NCI-H1048 (cell line): ENCODE results near the gene ANKMY2.
"Not testable (repeated sequence)": the region's sequence is repeated elsewhere in the genome, so short reads cannot be mapped to it uniquely, and the experiment has no call there.

Experiments used
- DNase-seq: peaks from one replicate; lab custom pipeline; 2025; lab: John Stamatoyannopoulos, UW

The ANKMY2 gene

DNA sequence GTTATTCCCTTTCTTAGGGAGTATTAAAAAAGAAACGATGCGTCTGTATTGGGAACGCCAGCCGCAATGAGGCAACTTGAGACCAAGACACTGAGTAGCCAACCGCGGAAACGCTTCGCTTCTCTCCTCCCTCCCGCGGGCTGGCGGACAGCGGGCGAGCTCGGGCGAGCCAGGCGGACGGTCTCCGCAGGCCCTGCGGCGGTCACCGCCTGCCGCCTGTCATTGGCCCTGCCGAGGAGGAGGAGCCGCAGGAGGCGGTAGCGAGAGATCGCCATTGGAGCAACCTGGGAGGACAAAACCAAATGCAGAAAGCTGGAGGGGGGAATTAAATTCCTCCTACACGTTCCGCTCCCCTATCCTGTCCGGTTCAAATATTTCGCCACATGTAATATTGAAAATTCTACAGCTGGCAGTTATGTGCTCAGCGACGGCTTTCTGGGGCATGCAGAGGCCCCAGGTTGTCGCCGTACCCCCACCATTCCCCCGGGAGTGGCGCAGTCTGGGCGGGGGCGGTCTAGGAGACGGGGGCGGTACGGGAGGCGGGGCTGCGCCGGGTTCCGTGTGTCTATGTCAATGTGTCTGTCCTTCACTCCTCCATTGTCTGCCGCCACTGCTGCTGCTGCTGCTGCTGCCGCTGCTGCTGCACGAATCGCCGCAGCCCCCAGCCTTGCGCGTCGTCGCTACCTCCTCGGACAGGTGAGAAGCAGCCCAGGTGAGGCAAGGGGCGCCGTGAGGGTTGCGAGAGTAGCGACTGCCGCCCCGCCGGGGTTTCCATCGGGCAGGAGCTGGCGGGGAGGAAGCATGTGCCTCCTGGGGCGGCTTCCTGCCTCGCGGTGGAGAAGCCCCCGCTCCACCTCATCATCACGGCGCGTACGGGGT, at the start of gene ANKMY2, which contains the start of gene BZW2:
Gene ANKMY2, minus strand, starts transcription at position 162 of the 879 bp plus-strand sequence. CDS start 181 bp downstream, outside the sequence.
Gene BZW2, plus strand, starts transcription at position 589 of the 879 bp plus-strand sequence. CDS start 19,263 bp downstream, outside the sequence.
- peak; percentile 92 for DNase-seq

DNA sequence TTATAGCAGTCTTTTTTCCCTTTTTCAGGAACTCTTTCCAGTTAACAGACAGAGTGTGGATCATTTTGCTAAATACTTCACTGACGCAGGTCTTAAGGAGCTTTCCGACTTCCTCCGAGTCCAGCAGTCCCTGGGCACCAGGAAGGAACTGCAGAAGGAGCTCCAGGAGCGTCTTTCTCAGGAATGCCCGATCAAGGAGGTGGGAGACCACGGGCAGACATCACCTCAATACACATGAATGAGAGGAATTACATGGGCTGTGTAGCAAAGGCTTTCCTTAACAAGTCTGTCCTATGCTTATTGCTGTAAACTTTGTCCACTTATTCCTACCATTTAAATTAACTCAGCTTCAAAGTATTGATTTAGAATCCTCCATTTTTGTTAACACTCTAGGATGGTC, 49.3 kb upstream of the ANKMY2 start:
- no peak for DNase-seq

DNA sequence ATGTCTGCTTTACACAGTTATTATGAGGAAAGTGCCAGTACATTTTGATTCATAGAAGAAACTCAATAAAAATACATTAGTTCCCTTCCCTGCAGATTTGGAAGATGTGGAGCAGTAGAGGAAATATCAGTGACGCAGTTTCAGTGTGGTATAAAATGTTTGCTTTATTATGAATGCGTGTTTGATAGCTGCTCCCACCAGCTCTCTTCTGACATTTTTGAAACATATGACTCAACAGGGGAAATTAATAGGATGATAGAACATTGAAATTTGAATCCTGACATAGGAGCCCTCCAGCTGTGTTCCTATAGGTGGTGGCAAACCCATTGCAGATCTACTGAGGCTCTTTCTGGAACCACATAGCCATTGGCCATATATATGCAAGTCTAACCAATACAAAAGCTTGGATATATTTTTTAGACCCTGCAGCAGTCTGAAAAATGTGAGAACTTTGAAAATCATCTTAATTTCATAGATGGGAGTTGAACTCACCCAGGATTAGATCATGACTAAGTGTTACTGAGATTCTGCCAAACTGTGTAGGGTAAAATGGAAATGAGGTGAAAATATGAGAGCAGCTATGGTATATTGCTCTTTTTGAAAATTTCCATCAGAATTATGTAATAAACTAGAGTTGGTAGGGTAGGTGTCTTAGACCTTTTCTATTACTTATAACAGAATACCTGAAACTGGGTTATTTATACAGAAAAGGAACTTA, 48.2 kb upstream of the ANKMY2 start:
- no peak for DNase-seq

DNA sequence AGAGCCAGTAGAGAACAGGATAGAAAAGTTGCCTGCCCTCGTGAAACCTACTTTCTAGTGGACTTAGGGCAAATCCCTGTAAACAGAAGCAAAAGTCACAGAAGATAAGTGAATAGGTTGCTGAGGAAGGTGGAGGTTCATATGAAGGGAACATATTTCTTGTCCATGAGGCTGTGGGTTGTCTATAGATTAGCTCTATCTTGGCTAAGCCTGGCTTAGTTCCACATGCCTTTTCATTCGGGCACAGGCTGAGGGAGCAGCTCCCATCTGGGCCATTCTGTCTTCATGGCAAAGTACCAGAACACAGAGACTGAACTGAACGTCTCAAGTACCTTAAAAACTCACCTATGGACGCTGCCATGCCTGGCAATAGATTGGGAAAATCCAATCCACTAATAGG, 45.7 kb upstream of the ANKMY2 start:
- DNase-seq, result no peak

DNA sequence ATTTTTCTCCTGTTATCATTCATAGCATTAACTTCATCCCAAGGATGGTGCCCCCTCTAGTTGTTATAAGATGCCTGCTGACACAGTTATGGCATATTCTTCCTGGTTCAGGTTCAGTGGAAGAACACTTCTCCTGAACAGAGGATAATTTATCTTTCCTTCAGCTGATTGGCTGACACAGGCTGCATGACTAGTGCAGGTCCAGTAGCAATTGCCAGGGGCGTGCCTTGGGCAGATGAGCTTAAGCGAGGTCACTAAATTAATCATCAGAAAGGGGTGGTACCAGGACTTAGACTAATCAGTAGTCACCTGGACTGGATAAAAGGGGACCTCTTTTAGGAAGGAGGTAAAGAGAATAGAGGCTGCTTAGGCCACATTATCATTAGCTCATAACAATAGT, 42.7 kb upstream of the ANKMY2 start:
- no peak for DNase-seq

DNA sequence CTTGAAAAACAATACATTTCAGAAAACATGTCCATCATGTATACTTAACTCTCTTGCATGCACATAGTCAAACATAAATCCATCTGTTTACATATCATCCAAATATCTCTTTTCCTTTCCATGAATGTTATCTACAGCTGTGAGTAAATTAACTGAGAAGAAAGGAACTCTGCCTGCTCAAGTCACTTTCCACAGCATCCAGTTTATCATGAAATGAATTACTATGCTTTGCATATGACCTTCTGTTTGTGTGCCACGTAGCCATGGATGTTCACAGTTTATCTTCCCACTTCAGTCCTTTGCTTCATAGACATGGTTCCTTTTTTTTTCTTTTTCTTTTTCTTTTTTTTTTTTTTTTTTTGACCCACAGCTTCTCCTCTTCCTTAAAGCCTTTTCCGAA, 40.0 kb upstream of the ANKMY2 start:
- no peak for DNase-seq

DNA sequence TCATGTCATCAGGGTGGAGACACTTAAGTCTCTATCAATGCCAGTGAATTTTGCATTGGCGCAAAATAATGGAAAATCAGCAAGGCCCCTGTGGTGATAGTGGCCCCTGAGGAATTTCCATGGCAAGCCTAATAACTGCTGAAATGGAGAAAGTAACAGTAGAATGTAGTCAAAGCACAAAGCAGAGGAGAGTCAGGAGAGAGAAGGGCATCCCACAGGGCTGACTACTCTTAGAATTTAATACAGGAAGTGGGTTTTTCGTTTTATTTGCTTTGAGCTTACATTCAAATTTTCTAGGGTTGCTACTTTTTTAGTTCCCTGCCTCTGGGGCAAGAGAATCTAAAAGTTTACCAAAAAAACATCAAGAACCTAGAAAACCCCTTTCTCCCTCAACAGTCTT, 39.4 kb upstream of the ANKMY2 start:
- DNase-seq, result no peak

DNA sequence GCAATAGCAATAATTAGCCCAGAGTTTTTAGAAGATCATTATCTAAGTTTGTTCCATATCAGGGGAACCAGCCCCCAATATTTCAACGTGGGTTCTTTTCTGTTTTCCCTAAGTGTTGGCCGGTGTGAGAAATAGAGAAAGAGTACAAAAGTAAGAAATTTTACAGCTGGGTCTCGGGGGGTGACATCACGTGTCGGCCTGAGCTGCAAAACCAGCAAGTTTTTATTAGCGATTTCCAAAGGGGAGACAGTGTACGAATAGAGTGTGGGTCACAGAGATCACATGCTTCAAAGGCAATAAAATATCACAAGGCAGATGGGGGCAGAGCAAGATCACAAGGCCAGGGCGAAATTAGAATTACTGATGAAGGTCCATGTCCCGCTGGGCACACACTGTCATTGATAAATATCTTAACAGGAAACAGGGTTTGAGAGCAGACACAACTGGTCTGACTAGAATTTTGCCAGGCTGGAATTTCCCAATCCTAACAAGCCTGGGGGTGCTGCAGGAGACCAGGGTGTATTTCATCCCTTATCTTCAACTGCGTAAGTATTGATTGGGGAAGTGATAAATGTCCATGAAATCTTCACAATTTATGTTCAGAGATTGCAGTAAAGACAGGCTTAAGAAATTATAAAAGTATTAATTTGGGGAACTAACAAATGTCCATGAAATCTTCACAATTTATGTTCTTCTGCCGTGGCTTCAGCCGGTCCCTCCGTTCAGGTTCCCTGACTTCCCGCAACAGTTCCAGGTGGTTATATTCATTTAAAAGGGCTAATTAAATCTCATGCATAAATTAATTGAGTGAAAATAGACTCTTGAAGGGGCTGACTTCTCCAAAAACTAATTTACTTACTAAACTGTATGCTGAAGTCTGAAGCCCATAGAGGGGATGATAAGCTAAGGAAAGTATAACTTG, 33.4 kb upstream of the ANKMY2 start:
- not testable (repeated sequence) for DNase-seq

DNA sequence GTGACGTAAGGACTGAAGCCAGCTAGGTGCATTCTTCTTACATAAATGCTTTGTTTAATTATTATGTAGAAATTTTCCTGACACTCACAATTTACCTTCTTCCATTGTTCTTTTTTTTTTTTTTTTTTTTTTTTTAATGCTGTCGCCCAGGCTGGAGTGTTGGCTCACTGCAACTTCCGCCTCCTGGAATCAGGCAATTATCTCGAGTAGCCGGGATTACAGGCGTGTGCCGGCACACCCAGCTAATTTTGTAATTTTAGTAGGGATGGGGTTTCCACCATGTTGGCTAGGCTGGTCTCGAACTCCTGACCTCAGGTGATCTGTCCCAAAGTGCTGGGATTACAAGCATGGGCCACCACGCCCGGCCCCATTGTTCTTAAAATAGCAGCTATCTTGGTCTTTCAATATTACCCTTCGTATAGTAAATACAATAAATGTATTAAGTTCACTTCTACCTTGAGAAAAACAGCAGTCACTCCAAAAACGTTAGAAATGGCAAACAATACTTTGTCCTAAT, 32.5 kb upstream of the ANKMY2 start:
- DNase-seq, result no peak

DNA sequence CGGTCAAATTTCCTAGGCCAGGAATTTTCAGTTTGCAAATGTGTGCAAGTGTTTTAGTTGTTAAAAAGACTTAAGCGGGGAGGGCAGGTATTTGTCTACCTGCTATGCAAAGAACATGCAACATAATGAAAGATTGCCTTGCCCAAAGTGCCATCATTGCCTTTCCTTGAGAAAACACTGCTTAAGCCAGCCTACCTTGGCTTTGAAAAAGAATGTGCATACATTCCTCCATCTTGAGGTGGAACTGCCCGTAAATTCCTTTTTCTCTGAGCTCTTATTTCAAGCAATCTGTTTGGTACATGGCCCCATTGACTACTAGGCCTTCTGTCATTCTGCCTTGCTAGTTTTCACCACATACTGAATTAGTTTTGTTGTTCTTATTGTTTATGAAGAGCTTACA, 29.7 kb upstream of the ANKMY2 start:
- no peak for DNase-seq

DNA sequence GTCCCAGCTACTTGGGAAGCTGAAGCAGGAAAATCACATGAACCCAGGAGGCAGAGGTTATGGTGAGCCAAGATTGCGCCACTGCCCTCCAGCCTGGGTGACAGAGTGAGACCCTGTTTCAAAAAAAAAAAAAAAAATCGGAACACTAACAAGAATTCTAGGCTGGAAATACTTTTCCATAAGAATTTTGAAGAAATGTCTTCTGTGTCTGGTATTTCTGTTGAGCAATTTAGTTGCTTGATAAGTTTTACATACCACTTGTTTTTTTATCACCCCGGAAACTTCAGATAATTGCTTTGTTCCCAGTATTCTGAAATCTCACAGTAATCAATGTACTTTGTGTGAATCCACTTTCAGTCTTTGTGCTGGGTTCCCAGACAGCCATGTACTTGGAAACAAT, 26.3 kb upstream of the ANKMY2 start:
- DNase-seq, result no peak

DNA sequence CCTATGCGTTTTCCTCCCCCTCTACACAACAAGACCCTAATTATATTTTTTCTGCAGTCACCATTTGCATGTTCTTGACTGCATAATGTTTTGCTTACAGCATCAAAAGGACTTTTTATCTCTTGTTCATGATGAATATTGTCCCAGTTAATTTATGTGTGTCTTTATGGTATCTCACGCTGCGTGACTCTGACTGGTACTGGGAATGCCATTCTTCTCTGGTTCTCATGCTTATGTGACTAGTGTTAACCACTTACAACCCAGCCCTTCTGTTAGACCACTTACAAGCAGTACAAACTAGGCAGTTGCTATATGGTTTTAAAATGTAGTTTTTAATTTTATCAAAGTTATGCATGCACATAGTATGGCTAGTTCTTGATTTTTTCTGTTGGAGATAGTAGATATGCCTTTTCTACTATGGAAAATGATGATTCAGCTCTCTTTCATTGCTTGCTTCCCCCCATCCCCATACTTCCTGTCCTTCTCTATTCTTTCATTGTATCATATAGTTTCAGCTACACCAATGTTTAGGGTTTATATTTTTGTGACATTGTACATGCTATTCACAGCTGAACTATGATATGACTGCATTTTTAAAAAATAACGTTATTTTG, 25.3 kb upstream of the ANKMY2 start:
- no peak for DNase-seq

DNA sequence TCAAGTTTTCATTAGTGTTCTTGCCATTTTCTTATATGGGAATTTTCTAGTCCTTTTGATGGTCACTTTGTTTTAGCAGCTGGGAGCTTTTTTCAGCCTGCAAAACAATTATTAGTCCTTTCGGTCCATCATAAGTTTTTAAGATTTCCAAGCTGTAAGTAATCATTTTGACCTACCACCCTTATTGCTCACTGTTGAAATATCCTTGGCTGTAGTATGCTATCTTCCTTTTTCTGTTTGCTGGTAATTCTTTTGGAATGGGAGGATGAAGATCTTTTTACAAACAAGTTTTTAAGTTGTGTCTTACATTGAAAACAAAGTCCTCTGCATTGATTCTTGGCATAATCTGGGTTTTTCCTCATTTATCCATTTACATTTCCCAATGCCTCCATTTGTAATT, 24.5 kb upstream of the ANKMY2 start:
- DNase-seq, result no peak

DNA sequence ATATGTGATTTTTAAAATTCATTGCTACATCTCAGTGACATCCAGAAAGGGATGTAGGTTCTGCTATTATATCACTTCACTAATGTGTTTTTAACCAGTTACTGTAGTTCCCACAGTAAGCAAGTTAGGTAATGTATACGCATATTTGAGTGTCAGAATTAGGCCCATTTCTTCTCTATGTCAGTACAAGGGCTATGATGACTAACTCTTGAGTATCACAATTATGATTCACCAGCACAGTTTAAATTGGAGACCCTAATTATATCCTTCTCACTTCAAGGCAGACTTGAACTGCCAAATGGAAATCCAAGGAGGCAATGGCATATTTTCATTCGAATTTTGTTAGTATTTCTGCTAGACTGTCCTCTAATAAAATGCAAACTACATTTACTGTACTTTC, 24.0 kb upstream of the ANKMY2 start:
- no peak for DNase-seq

DNA sequence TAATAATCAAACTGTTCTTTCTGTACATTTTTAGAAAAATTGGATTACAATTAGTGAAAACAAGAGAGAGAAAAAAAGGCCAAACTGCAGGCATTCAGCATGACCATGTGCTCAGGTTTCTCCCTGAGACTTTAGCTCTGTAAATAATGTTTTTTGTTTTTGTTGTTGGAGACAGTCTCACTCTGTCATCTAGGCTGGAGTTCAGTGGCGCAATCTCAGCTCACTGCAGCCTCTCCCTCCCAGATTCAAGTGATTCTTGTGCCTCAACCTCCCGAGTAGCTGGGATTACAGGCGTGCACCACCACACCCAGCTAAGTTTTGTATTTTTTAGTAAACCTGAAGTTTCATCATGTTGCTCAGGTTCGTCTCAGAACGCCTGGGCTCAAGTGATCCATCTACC, 23.4 kb upstream of the ANKMY2 start:
- DNase-seq, result no peak

DNA sequence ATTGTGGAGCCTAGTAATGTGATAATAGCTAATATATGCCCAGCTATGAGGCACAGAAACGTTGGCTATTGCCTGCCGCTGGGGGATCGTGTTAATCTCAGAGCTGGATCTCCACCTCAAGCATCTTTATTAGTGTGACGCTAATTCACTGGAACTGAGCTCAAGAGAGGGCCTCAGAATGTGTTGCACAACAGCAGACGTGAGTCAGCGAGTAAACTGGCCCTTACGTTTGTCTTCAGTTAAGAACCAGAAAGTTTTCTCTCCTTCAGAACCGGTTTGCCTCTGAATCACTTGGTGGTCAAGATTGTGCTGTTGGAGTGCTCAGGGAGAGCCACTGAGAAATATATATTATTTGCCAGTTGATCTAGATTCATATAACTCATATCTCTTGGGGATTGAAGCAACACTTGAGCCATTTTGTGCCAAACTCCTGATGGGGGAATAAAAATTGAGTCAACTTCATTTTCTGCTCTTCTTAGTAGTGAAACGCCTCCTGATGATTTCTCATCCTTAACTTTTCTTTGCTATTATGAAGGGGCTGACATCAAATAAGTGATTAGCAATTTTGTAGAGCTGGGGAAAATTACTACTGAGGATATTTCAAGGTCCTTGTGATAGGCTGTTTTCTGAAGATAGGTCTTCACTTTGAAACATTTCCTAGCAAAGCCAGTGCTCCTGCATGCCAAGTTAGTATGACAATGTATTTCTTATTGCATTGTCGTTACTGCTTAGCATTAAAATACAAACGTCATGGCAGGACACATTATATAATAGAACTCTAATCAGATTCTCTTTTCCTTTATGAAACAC, 22.7 kb upstream of the ANKMY2 start:
- no peak for DNase-seq

DNA sequence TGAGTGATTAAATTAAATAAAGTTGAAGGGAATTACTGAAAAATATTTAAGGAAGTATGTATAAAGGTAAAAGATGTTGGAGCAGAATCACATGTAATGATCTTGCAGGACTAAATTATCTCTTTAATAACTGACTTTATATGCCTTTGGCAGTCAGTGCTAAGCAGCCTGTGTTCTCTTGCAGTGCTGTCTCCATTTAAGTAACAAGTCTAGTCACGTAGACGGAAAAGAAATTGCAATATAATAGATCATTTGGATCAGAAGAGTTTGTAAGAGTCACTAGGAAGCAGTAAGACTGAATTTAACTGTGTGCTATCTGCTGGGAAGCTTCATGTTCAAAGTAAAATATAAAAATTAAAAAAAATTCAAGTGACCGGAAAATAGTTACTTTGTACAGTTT, 21.8 kb upstream of the ANKMY2 start:
- DNase-seq, result no peak

DNA sequence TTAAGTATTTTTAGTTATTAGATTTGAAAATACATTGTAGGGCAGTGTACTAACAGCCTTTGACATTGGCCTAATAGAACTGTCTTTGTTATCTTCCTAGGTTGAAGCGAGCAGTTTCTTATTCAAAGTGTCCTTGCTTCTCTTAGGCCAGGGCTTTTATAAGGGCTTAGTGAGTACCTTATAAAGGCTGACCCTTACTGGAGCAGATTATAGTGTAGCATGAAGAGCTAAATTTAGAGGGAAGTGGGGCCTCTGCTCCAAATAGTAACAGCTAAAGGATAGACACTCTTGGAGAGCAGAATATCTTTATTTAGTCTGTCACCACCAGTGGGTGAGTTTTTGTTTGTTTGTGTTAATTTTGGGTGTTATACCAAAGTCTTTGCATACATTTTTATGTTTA, 16.4 kb upstream of the ANKMY2 start:
- DNase-seq, result no peak

DNA sequence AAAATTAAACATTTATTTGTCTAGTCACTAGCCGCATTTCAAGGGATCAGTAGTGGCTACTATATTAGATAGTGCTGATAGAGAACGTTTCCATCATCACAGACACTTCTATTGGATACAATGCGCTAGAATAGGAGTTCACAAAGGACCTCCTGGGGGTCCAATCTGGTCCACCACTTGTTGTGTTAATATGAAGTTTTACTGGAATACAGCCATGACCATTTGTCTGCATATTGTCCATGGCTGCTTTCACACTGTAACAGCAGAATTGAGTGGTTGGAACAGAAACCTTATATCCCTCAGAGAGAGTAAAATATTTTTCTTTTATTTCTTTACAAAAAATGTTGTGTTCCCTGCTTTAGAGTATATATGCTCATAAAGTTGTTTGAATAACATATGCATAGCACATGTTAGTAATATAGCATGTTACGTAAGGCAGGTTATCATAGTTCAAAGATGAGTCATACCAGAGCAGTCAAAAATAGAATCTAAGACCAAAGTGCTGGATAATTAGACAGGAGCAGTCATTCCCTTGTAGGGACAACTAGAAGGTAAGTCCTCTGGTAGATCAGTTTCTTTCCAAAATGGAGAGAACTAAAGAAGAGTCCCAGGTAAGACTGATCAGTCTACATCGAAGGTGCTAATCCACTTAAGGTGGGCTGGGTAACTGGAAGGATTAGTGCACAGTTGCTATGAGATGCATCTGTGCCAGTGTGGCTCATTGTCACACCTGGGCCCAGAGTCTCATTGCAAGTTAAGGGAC, 15.3 kb upstream of the ANKMY2 start:
- no peak for DNase-seq
